CD4-positive, alpha-beta memory T cell (primary cell): ENCODE results near the gene MAST4. TPM values are rescaled to one million over a fixed set of nuclear protein-coding genes. Genes with fewer than 3 reads are reported as not detected.

Experiments
- CTCF ChIA-PET: fragments of 350-600 bp; sonication (Branson Sonifier 250); formaldehyde crosslinking; loops from one replicate; lab custom pipeline; 2021; ENCODE audit warnings: inconsistent platforms; ENCODE audit not compliant: partially characterized antibody; lab: Charles Lee
- POLR2A ChIA-PET: fragments of 350-600 bp; sonication (Branson Sonifier 250); formaldehyde crosslinking; loops from one replicate; lab custom pipeline; 2021; ENCODE audit not compliant: partially characterized antibody; lab: Charles Lee
- DNase-seq, 5 donors: peaks; one replicate each; pipeline versions ENCODE4 v3.0.0 to v3.0.0-alpha.2; 2020 to 2022; ENCODE audit warnings: mixed read lengths in 1 of 5
- H3K27ac ChIP-seq: one replicate; pipeline ENCODE4 v1.7.0; 2013; ENCODE audit warnings: low read depth, low read length
- H3K27me3 ChIP-seq: 2 replicates; pipeline ENCODE4 v1.7.0; 2013; ENCODE audit warnings: mild to moderate bottlenecking, low read length, moderate library complexity; ENCODE audit not compliant: insufficient read depth
- H3K36me3 ChIP-seq: 2 replicates; pipeline ENCODE4 v1.7.0; 2013; ENCODE audit warnings: mild to moderate bottlenecking, low read length, moderate library complexity; ENCODE audit not compliant: insufficient read depth
- H3K4me1 ChIP-seq: 2 replicates; pipeline ENCODE4 v1.7.0; 2013; ENCODE audit warnings: mild to moderate bottlenecking, low read length, moderate library complexity; ENCODE audit not compliant: insufficient read depth
- H3K4me3 ChIP-seq, 2 donors: one replicate each; pipeline ENCODE4 v1.7.0; 2013; ENCODE audit warnings: low read length in 2 of 2, mild to moderate bottlenecking in 1 of 2
- H3K9me3 ChIP-seq, 2 donors: one replicate each; pipeline ENCODE4 v1.7.0; 2013; ENCODE audit warnings: low read length in 2 of 2, control low read depth in 1 of 2; ENCODE audit not compliant: control insufficient read depth in 1 of 2
- H3K27ac Mint-ChIP-seq, 7 donors: one replicate each; pipeline ENCODE4 v1.8.0; 2020 to 2021; ENCODE audit warnings: mixed read lengths in 7 of 7, mild to moderate bottlenecking in 6 of 7, inconsistent platforms in 3 of 7, moderate library complexity in 3 of 7
- H3K27me3 Mint-ChIP-seq, 2 donors: one replicate each; pipeline ENCODE4 v1.8.0; 2020 to 2021; ENCODE audit warnings: mixed read lengths in 2 of 2
- H3K36me3 Mint-ChIP-seq, 2 donors: one replicate each; pipeline ENCODE4 v1.8.0; 2020 to 2021; ENCODE audit warnings: mixed read lengths in 2 of 2, inconsistent platforms in 1 of 2, mild to moderate bottlenecking in 1 of 2
- H3K4me1 Mint-ChIP-seq, 4 donors: one replicate each; pipeline ENCODE4 v1.8.0; 2020 to 2021; ENCODE audit warnings: mixed read lengths in 4 of 4, mild to moderate bottlenecking in 1 of 4
- H3K4me3 Mint-ChIP-seq, 8 donors: one replicate each; pipeline ENCODE4 v1.8.0; 2020 to 2021; ENCODE audit warnings: mixed read lengths in 8 of 8, mild to moderate bottlenecking in 7 of 8, moderate library complexity in 6 of 8, inconsistent platforms in 3 of 8
- H3K9me3 Mint-ChIP-seq, 8 donors: one replicate each; pipeline ENCODE4 v1.8.0; 2020 to 2021; ENCODE audit warnings: mixed read lengths in 8 of 8, mild to moderate bottlenecking in 5 of 8, inconsistent platforms in 3 of 8, moderate library complexity in 1 of 8
- intact Hi-C: fragments of 100-400 bp; cut with micrococcal nuclease; formaldehyde crosslinking; loops from one replicate; pipeline ENCODE4 v1.15.1; 2023
- polyA plus RNA-seq, 2 donors: library from polyadenylated mRNA; unstranded; fragments of 300-500 nt; fragmentation: Illumina TruSeq; gene quantifications; one replicate each; pipeline ENCODE4 v1.2.3, GENCODE V29; 2021
- total RNA-seq, 2 experiments: library from RNA; stranded (reverse); gene quantifications; one replicate each; pipeline ENCODE4 v1.2.3, GENCODE V29; 2021

Gene MAST4
- total and polyA plus RNA-seq, 4 experiments from 2014 or later = 9.2 to 27.0 (median 21.3) TPM

- H3K27me3 ChIP-seq = no peaks in the 10 kb centered on the region
- POLR2A ChIA-PET = no interaction called here
- no peaks in the 10 kb centered on the region for H3K9me3 ChIP-seq
- Mint-ChIP-seq H3K36me3 (no peaks in the 10 kb centered on the region), H3K27me3 (peaks cover 0 to 2% of the 10 kb centered on the region in 2 donors), H3K4me3 (no peak overlapping the region), H3K27ac (no peak overlapping the region), H3K4me1 (no peaks in the 10 kb centered on the region), H3K9me3 (no peaks in the 10 kb centered on the region)
- DNase-seq = no peak
- CTCF ChIA-PET = no interaction called here
- H3K4me1 ChIP-seq = no peaks in the 10 kb centered on the region
- H3K4me3 ChIP-seq = no peak overlapping the region
- no peaks in the 10 kb centered on the region for H3K36me3 ChIP-seq
- intact Hi-C loops = no loop called here
- no peak overlapping the region for H3K27ac ChIP-seq
Observed at GRCh38 chr5:66882606-66883227, 286.5 kb downstream of the MAST4 start.

GRCh38 chr5:66884564-66885243 is 288.5 kb downstream of the MAST4 start:
- Mint-ChIP-seq H3K4me3 (no peak overlapping the region), H3K27me3 (peaks cover 0 to 2% of the 10 kb centered on the region in 2 donors), H3K27ac (no peak overlapping the region), H3K36me3 (no peaks in the 10 kb centered on the region), H3K4me1 (peaks cover 0 to 4% (median 1%) of the 10 kb centered on the region in 4 donors), H3K9me3 (no peaks in the 10 kb centered on the region)
- Histone ChIP-seq H3K27me3 (no peaks in the 10 kb centered on the region), H3K9me3 (no peaks in the 10 kb centered on the region), H3K4me3 (no peak overlapping the region), H3K36me3 (no peaks in the 10 kb centered on the region), H3K27ac (no peak overlapping the region), H3K4me1 (no peaks in the 10 kb centered on the region)
- POLR2A ChIA-PET = no interaction called here
- CTCF ChIA-PET = no interaction called here
- DNase-seq = no peak
- intact Hi-C loops = no loop called here

DNA sequence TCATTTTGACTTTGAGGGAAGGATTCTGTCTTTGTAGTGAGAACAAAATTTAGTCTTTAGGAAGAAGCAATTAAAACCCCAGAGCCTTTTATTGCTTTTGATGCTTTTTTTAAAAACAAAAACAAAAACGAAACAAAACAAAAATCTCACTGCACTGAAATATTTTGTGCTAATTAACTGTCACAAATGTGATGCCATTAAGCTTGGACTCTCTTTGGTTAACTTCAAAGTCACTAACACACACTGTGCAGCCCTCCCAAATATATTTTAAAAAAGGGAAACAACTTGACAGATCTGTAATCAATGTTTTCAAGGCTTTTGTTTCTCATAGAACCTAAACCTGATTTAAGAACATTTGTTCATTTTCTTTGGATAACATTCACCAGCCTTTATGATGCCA is 290.7 kb downstream of the MAST4 start:
- Mint-ChIP-seq H3K36me3 (no peaks in the 10 kb centered on the region), H3K4me1 (peaks cover 0 to 4% (median 1%) of the 10 kb centered on the region in 4 donors), H3K27ac (no peak overlapping the region), H3K4me3 (no peak overlapping the region), H3K9me3 (no peaks in the 10 kb centered on the region), H3K27me3 (peaks cover 3 to 7% of the 10 kb centered on the region in 2 donors)
- Histone ChIP-seq H3K27me3 (no peaks in the 10 kb centered on the region), H3K27ac (no peak overlapping the region), H3K9me3 (no peaks in the 10 kb centered on the region), H3K4me3 (no peak overlapping the region), H3K4me1 (no peaks in the 10 kb centered on the region), H3K36me3 (no peaks in the 10 kb centered on the region)
- intact Hi-C loops = no loop called here
- no peak for DNase-seq
- ChIA-PET CTCF (no interaction called here), POLR2A (no interaction called here)

DNA sequence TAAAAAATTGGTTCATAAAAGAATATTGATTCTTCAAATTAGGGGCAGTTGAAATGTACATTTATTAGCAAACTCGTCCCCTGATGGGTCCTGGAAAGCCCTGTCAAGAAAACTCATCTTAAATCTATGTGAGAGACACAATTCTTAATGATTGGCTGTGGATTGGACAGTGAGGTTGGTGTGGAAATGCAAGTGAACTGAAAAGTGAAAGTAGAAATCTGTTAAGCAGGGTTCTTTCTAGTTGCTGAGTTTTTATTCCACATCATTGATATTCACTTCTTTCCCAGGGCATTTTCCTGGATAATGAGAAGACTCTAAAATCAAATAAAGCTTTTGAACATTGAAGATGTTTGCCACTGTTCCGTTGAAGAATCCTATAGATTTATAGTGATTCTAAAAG is 292.4 kb downstream of the MAST4 start:
- peaks cover 3 to 12% of the 10 kb centered on the region in 2 donors for H3K27me3 Mint-ChIP-seq
- no peak for DNase-seq
- Histone ChIP-seq H3K36me3 (no peaks in the 10 kb centered on the region), H3K9me3 (no peaks in the 10 kb centered on the region), H3K4me3 (no peak overlapping the region), H3K27ac (no peak overlapping the region), H3K27me3 (no peaks in the 10 kb centered on the region), H3K4me1 (no peaks in the 10 kb centered on the region)
- H3K4me1 Mint-ChIP-seq = peaks cover 0 to 7% (median 3%) of the 10 kb centered on the region in 4 donors
- CTCF ChIA-PET = no interaction called here
- no peaks in the 10 kb centered on the region for H3K9me3 Mint-ChIP-seq
- H3K27ac Mint-ChIP-seq = no peak overlapping the region
- intact Hi-C loops = no loop called here
- H3K4me3 Mint-ChIP-seq = no peak overlapping the region
- no peaks in the 10 kb centered on the region for H3K36me3 Mint-ChIP-seq
- POLR2A ChIA-PET = no interaction called here

DNA sequence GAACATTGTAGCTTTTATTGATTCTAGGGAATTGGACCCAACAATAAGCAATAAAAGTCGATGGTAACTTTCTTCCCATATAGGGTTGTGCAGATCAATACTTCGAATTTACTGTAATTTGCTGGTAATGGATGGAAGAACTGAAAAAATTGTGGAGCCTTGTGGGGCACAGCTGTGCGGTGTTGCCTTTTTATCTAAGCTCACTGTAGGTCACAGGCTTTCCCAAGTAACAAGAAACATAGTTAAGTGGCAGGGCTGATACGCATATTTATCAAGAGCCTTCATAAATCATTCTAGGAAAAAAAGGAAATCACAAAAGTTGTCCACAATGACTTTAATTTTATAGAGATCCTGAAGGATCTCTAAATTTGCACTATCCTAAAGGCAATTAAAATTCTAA is 292.9 kb downstream of the MAST4 start:
- intact Hi-C loops = no loop called here
- Histone ChIP-seq H3K4me3 (no peak overlapping the region), H3K27ac (no peak overlapping the region), H3K36me3 (no peaks in the 10 kb centered on the region), H3K4me1 (no peaks in the 10 kb centered on the region), H3K9me3 (no peaks in the 10 kb centered on the region), H3K27me3 (no peaks in the 10 kb centered on the region)
- H3K4me1 Mint-ChIP-seq = peaks cover 0 to 7% (median 3%) of the 10 kb centered on the region in 4 donors
- peaks cover 3 to 10% of the 10 kb centered on the region in 2 donors for H3K27me3 Mint-ChIP-seq
- CTCF ChIA-PET = interaction anchor here (1.1 kb wide), 1 partner anchor 20 kb away, joined by 3 read pairs; no protein-coding TSS in a partner anchor
- no peaks in the 10 kb centered on the region for H3K9me3 Mint-ChIP-seq
- no peak overlapping the region for H3K4me3 Mint-ChIP-seq
- POLR2A ChIA-PET = no interaction called here
- H3K27ac Mint-ChIP-seq = no peak overlapping the region
- no peak for DNase-seq
- H3K36me3 Mint-ChIP-seq = no peaks in the 10 kb centered on the region

DNA sequence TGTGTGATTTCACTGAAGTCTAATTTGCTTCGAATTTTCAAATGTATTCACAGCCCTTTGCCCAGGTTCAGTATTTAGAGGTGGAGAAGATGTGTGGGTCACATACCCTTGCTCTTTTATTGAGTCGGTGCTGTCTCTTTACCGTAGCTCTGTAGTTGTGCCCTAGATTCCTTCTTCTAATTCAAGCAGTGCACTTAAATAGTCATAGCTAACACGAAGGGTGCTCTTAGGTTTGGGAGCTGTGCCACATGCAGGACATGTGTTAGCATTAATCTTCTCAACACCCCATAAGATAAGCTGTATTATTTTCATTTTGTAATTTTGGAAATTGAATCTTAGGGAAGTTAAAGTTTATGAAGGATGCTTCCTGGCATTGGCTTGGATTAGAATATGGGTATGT is 293.3 kb downstream of the MAST4 start:
- intact Hi-C loops = no loop called here

DNA sequence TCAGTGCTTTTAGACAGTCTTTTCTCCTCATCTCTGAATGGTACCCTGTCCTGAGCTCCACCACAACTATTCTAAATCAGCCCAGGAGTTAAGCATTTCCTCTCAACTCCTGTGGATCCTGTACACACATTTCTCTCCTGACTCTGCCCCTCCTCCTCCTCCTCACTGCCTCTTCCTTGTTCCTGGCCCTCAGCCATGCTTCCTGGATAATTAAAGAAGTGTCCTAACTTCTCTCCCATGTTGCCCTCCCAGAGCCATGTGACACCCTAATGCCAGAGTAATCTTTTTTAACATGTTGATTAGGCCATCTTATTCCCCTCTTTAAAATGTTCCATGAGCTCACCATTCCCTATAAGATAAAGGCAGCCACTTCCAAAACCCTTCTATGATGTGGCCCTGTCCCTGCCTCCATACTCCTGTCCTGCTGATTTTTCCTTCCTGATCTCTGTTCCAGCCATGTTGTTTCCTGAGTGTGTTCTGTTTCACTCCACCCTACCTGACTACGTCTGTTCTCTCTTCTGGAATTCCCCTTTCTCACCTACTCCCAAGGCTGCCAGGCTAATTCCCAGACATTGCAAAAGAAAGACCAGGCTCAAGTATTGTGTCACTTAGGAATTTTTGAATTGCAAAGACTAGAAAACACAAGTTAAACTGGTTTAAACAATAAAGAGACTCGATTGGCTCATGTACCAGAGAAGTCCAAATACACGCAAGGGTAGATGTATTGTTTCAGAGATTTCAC is 295.2 kb downstream of the MAST4 start:
- Mint-ChIP-seq H3K36me3 (no peaks in the 10 kb centered on the region), H3K4me3 (no peak overlapping the region), H3K27me3 (peaks cover 5 to 10% of the 10 kb centered on the region in 2 donors)

More for the DNA sequence above, 293.3 kb downstream of the MAST4 start:
- Histone ChIP-seq H3K4me1 (no peaks in the 10 kb centered on the region), H3K4me3 (no peak overlapping the region), H3K9me3 (no peaks in the 10 kb centered on the region), H3K36me3 (no peaks in the 10 kb centered on the region), H3K27me3 (no peaks in the 10 kb centered on the region), H3K27ac (no peak overlapping the region)
- H3K9me3 Mint-ChIP-seq = no peaks in the 10 kb centered on the region
- no peak overlapping the region for H3K4me3 Mint-ChIP-seq
- no peak overlapping the region for H3K27ac Mint-ChIP-seq
- ChIA-PET CTCF (interaction anchor here (1.1 kb wide), 1 partner anchor 21 kb away, joined by 3 read pairs; no protein-coding TSS in a partner anchor), POLR2A (no interaction called here)
- H3K27me3 Mint-ChIP-seq = peaks cover 3 to 10% of the 10 kb centered on the region in 2 donors
- peaks cover 0 to 7% (median 3%) of the 10 kb centered on the region in 4 donors for H3K4me1 Mint-ChIP-seq
- no peaks in the 10 kb centered on the region for H3K36me3 Mint-ChIP-seq
- no peak for DNase-seq

More for the DNA sequence above, 295.2 kb downstream of the MAST4 start:
- H3K9me3 ChIP-seq = no peaks in the 10 kb centered on the region
- intact Hi-C loops = no loop called here
- H3K4me3 ChIP-seq = no peak overlapping the region
- CTCF ChIA-PET = no interaction called here
- Mint-ChIP-seq H3K27ac (no peak overlapping the region), H3K9me3 (no peaks in the 10 kb centered on the region), H3K4me1 (peaks cover 0 to 7% (median 3%) of the 10 kb centered on the region in 4 donors)
- H3K36me3 ChIP-seq = no peaks in the 10 kb centered on the region
- POLR2A ChIA-PET = no interaction called here
- H3K27ac ChIP-seq = no peak overlapping the region
- H3K27me3 ChIP-seq = no peaks in the 10 kb centered on the region
- H3K4me1 ChIP-seq = no peaks in the 10 kb centered on the region
- no peak for DNase-seq
